Stimulated activated CD8-positive, alpha-beta memory T cell treated with anti-CD3 and anti-CD28 coated beads, Interleukin-15, amount 100 ng/mL, for 4 hours (primary cell): ENCODE measurements around the gene ZNF608.

Experiments used
- DNase-seq, 2 donors: peaks; one replicate each; pipeline ENCODE4 v3.0.0-alpha.2; 2020; ENCODE audit warnings: low read depth in 2 of 2

ZNF608 gene

DNA sequence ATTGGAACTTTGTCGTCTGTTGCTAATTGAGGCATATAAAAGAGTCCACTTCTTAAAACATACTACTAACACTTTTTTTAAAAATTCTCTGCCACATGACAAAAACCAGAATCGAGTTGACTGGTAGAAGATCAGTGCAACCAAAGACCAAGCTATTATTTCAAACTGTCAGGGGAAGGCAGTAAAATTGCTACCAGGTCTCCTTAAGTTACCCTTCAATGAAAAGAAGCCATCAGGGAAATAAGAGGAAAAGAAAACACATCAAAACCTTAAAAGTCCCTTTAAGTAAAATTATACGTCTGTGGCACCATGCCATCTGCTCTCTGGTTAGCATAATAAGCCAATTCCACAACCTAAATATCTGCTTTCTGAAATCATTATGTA lies 9.6 kb downstream of the ZNF608 start:
- no peak for DNase-seq

DNA sequence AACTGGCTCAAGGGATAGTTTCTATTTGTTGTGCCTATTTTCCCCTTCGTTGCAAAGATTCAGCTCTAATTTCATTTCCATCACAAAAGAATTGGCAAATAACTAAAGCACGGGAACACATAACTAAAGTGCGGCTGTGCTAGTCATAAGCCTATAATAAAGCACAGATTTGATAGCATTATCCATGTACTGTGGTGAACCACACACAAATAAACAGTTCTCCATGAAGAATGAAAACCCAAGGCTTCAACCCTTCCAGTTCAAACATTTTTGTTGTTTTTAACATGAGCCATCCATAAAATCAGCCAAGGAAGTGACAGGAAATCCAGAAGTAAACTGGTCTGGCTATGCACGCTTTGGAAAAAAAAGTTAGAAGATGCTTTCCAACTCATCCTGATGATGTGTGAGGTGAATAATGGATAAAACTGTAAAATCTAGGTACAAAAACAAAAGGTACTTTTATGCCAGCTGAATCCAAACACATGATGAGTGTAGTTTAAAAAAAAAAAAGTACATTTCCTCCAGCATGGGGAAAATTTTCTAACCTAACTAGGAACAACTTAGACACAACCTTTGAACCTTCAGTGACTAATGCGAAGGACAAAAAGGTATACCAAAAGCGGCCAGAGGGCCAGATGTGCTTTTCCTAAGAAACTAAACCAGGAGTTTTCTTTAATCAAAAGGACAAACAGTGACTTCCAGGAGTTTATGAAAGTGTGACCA lies 10.2 kb downstream of the ZNF608 start:
- no peak for DNase-seq

DNA sequence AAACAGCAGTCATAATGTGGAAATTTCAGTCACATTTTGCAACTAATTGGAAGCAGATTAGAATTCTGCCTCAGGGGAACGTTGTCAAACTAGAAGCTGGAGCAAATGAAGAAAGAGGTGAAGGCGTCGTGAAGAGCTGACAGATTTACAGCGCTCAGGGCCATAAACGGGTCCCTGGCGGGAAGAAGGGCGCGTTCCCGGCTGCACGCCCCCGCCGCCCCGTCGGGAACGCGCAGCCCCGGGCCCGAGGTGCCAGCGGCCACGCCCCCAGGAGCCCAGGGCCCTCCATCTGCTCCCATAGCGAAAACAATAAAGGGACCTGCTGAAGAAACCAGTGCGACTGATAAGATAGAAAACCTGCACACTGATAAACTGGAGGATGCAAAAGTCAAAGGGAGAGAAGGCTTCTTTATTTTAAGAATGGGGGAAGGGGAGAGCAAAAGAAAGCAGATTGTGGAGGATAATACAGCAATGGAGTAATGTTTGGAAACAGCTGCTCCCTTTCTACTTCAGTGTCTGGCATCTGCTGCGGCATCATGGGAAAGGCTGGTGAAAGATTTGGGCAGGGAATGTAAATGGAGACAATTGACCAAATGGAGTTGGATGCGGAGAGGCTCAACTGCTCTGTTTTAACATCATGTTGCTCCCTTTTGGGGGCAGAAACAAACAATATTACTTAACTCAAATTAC lies 11.1 kb downstream of the ZNF608 start:
- DNase-seq: no peak

DNA sequence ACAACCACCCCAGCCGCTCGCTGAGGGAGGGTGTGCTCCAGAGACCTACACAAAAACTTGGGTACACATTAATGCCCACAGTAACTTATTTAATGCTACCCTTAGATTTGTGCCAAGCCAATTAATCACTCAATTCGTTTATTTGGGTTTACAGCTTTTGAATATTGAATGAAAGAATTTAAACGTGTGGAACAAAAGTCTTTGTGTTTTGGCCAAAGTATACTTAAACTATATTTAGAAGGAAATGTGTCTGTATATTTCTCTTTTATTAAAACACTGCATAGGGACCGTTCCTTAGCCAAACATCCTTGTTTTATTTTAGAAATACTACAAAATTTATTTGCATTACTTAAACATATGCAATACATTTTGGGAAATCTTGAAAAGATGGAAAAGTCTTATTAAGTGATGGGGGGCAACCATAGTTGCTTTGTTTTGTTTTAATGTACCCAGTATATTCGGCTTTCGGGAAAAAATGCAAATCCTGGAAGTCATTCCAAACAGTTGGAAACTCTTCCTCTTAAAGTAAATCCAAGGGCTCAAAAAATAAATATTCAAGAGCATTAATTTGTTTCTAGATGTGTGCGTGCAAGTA lies 11.8 kb downstream of the ZNF608 start:
- no peak for DNase-seq

DNA sequence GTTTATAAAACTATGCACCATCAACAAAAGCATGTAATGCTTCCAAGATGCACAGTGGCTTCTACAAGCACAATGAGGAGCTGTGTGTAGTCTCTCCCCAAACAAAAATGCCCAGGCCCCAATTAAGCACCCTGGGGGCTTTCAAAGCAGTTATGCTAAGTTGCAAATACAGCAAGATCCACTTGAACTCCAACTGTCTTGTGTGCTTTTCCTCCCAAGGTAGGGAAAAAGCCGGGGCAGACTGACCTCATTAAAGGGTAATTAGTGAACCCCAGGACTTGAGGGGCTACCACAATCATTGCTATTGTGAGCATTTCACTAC lies 13.1 kb downstream of the ZNF608 start:
- DNase-seq: no peak

DNA sequence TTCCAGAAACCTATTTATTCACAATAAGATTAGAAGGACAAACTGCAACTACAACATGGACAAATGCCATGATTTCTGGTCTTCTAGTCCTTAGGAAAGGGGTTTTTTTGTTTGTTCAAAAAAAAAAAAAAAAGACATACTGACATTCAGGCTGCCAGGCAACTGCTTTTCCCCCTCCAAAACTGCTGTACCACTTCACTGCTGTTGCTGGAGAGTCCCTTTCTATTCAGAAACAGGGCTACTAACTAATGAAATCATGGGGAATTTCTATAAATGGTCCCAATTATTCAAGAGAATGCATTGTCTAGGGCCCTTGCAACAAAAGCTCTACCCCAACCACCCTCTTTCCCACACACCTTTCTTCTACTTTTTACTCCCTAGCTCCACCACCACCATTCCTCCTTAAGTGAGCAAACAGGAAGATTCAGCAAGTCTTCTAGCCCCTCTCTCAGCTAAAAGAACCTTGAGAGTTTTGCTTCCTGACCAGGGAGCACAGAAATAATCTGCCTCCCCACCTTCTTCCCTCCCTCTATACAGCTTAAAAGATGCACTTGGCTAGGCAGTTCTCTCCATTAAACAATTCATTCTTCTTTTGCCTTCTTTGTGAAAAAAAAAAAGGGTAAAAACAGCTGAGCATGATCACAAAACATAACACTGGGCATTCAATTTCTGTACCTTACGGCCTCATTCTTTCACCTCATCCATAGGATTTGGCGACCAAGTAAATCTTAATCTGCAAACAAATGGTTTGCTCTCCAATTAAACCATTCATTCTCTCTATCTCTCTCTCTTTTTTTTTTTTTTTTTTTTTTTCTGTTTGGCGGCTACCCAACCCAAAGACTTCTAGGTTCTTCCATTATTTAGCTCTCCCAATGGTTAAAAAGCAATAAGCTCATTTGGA lies 13.8 kb downstream of the ZNF608 start:
- no peak for DNase-seq

DNA sequence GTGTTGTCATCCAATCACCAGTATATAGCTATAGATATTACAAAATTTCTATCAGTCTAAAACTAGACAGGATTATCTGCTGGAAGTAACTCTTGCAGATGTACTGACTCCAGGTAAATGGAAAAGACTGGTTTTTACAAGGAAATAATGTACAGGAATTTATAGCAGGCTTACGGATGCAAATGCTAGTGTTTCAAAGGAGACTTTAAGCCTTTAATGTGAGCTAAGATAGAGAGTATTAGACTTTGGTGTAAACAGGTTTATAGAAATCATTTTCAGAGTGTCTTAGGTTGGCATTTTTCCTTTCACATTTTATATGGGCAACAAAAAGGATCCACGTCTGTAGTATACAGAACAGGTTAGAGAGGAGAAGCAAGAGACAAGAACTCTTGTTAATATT lies 16.1 kb downstream of the ZNF608 start:
- no peak for DNase-seq

DNA sequence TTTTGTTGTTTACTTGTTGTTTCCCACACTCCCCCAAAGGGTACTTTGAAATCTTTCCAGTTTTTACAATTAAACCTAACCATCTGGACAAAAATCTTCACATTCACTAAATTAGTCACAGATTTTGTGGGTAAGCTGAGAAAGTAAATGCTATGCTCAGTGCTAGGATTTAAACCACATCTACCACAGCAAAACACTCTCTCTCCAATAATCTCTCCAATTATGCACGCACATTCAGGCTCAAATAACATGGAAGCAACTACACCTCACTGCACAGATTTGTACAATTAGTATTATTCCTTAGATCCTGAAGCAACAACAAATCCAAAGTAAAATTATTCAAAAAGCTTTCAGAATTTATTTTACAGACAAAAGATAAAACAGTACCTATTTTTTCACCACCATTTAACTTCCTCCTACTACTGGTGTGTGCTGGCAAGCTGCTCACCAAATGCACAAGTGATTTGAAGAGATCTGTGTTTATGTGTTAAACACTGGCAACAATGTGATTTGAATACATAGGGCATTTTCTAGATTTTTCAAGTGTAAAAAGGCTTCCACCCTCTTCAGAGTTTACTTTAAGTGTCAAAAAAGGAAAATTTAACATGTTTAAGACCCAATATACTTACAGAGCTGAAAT lies 16.6 kb downstream of the ZNF608 start:
- DNase-seq: no peak

DNA sequence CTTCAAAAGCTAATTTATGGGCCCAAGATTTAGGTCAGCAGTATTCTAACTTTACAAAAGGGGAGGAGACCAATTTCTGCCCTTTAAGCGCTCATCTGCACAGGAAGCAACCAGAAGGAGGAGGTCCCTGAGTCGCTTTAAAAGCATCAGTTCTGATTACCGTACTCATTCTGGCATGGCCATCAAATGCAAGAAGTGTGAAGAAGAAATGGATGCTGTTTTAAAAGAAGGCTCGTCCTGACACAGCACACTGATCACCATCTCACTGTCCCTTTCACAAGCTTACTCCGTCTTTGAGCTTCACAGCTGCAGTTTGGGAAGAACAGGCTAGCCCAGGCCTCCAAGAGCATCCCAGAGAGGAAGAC lies 17.5 kb downstream of the ZNF608 start:
- DNase-seq: no peak

DNA sequence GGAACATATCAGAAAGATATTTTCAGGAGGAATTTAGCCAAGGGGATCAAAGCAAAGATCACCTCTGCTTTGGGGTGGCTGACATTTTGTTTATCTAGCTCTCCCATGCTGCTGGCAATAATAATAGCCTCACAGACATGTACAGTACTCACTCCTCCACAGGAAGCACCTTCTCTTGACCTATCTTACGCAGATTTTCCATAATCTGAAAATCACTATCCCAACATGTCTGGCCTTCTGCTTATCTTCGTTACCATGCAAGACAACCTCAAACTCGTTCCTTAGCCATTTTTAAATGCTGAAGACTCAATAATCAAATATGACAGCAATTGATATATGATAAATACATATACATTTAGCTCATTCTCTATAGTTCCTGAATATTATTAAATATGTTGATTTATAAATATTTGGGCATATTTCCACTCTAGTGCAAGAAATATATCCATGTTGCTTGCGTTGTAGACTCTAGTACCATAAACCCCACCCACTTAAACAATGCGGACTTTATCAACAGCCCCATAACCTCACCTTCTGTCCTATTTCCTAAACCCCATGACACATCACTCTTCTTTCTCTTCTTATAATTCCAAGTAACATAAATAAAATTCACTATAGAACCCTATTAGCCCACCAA lies 18.0 kb downstream of the ZNF608 start:
- DNase-seq: no peak

DNA sequence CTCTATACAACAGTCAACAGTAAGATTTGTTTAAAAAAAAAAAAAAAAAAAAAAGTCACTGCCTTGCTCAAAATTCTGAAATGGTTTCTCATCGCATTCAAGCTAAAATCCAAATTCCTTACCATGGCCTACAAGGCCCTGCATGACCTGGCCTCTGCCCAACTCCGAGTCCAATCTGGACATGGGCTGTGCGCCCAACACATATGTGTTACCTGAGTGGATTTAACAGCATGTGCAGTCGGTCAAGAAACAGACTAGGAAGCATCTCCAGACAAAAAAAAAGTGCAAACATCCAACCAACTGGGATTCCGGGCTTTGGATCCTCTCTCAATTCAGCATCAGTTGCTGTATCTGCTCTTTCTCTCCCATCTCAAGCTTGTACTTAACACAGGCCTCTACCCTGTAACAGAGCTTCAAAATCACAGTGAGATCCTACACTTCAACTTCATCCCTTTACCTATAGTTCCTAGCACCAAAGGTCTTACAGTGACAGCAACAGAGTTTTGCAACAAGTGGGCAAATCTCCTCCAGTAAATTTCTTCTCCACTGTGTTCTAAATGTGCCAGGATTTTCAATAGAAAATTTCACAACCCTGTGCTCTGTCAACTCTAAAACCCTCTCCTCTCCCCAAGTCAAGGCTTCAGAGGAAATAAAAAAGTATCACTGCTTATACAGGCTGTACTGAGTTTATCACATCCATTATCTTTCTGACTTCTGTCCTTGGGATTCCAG lies 19.6 kb downstream of the ZNF608 start:
- no peak for DNase-seq

DNA sequence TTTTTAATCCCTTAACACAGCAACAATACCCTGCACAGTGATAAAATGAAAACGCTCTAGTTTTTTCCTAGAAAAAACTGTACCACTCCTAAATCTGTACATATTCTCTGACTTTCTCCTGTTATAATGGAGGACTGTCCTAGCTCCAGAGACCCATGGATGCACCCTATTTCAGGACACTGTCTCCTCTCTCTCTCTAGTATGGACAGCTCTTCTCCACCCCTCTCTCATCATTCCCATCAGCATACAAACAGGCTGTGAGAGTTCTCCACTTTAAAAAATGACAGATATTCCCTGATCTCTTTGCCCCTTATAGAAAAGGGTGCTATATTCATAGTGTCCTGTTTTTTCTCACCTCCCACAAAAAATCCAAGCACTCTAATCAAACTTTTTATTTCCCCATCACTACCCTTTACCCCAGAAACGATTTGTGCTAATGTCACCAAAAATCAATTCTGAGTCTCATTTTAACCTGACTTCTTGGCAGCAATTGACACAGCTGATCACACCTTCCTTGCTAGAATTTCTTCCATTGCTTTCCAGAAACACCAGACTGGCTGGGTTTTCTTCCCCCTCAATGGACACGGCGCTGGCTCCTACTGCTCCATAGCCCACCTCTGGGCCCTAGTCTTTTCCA lies 20.7 kb downstream of the ZNF608 start:
- DNase-seq: no peak

DNA sequence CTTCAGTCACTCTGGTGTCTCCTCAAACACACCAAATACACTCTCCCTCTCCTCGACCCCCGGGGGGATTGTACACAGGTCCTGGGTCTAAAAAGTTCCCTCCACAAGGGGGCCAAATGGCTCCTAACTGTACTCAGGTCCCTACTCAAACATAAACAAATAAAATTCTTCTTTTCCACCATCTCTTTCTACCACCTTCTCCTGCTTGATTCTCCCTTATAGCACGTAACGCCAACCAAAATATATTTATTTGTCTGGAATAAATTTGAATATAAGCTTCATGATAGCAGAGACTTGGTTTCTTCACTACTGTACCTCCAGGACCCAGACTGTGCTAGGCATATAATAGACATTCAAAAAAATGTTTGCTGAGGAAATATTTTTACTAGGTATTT lies 21.4 kb downstream of the ZNF608 start:
- no peak for DNase-seq

DNA sequence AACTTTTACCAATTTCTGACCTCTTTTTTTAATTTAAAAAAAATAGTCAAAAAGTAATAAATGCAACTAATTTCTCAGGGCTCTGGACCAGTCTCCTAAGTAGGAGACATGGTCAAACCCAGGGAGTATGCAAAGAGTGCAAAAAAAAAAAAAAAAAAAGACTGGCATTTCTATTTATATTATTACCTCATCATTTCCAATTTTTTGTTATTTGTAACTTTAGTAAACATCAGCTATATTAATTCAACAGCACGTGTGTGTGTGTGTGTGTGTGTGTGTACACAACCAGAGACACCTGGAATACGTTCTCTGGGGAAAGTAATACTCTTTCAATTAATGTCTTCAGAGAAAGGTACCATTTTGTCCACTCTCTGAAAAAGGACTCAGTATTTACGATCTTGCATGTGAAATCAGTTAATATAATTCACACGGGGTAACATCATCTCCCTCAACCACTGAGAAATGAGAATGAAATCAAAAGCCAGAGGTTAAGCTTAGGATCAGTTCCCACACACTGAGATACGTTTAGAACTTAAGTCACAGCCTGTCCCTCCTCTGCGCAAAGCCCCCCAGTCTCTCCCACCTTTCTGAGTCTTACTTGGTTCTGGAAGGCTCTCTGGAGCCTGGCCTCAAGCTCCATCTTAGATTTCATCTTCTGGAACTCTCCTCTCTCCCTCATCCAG lies 21.9 kb downstream of the ZNF608 start:
- no peak for DNase-seq

DNA sequence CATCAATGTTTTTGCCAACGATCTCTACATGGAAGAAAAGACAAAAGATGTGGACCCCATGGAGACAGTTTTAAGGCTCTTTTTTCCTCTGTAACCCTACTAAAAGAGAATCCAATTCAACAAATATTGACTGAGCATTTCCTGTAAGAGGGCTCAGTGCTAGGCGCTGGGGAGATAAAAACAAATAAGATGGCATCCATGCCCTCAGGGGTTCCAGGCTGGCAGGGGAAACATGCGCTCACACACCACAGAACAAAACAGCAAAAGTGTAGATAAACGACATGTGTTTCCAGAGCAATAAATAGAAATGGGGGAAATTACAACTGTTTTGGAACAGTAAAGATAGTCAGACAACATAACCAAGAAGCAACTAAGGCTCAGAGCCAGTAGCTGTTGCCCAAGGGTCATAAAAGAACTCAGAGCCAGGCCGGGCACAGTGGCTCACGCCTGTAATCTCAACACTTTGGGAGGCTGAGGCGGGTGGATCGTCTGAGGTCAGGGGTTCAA lies 25.2 kb downstream of the ZNF608 start:
- DNase-seq: no peak

DNA sequence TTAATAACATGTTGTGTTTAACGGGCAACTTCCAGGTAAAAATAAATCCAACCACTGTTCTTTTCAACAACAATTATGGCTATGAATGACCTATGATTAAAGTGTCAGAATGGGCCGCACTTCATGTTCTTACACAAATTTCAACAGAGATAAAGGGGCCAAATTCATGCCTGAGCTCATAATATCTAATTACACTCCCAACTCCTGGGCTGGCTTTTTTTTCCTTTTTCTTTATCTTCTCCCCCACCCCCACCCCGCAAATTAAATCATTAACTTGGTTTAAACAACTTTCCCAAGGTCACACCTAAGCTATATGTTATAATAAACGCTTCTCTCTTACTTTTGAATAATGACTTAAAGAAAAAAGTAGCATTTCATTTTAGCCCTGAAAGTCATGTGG lies 25.8 kb downstream of the ZNF608 start:
- no peak for DNase-seq

DNA sequence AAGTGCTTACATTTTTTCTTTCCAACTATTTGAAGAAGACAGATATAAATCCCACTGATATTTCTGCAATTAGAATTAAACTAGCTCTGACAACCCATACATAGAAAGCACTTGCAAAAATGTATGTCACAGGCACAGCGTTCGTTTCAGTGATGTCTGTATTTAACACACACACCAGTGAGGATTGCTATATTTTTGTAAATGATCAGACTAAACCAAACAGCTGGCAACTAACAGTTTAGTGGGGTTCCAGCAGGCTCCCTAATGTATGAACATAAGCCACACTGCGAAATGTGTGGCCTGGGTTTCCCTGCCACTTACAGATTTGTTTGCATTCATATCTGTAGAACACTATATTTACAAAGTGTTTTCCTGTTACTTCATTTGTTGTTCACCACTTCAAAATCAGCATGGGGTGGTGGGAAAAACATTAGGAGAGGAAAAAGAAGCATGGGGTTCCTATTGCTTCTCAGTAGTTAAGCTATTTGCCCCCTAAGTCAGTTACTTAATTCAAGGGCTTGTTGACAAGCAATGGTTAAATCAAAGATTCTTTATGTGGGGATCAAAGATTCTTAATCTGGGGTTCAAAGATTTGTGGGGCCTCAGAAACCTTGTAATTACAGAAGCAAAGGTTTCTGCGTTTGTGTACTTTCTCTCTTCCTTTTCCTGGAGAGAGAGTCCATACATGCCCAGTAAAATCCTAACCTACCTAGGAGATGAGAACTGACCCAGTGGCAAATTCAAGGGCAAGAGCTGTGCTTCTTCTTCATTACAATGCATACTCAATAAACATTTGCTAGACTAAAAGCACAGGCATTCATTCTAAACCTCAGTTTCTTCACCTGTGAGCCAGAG lies 27.1 kb downstream of the ZNF608 start:
- no peak for DNase-seq

DNA sequence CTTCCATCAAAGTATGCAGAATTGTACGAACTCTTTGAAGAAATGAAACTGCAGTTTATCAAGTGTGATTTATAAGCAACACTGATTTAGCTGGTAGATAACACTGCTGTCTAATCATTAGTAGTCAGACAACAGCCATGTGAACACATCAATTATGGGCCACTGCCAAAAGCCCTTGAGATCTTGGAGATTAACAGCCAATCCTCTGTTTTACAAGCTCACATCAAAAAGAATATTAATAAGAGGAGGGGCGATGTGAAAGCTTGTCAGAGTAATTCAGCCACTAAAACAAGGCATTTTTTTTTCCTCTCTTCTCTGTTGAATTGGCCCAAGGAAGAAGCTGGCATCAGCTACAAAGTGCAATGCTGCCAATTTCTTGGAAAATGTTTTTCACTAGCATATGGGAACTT lies 28.1 kb downstream of the ZNF608 start:
- DNase-seq: no peak

DNA sequence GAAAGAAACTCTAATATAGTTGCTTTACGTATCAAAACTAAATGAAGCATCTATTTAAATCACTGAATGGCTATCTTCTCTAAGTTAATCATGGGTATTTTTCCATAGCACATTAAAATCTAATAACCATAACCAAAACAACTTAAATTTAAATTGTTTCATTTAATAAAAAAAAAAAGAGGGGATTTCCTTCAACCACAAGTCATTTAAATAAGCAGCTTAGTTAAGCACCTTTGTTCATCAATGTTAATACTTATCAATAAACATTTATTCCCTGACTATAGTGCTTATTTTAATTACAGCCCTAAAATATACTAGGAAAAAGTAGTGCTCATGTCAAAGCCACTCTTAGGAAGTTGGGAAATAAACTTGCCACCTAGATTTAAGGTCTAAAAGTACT lies 30.3 kb downstream of the ZNF608 start:
- no peak for DNase-seq
